Left lung (tissue), 10 donors: ENCODE data around the gene KDM4C. TPM values are rescaled to one million over a fixed set of nuclear protein-coding genes. Genes with fewer than 3 reads are reported as not detected.
"Not testable (repeated sequence)": the region's sequence is repeated elsewhere in the genome, so short reads cannot be mapped to it uniquely, and the experiment has no call there.

Experiments
- ATAC-seq: fragments of 200-7000 bp; cut with Tn5 transposase; one replicate; pipeline ENCODE4 v1.9.1; 2020; ENCODE audit warnings: moderate library complexity
- DNase-seq, 4 donors: peaks; one replicate each; pipeline ENCODE4 v3.0.0-alpha.2; 2013 to 2020
- H3K27ac ChIP-seq, 2 donors: fragments of 200-600 bp; sonication (generic) in 1 of 2; one replicate each; pipeline versions ENCODE4 v1.5.0 to v1.8.0; 2020 to 2021
- H3K27me3 ChIP-seq, 2 donors: fragments of 200-600 bp; sonication (generic) in 1 of 2; one replicate each; pipeline versions ENCODE4 v1.5.0 to v1.8.0; 2020 to 2021
- H3K36me3 ChIP-seq, 2 donors: fragments of 200-600 bp; sonication (generic) in 1 of 2; one replicate each; pipeline versions ENCODE4 v1.5.0 to v1.8.0; 2020 to 2021
- H3K4me1 ChIP-seq, 2 donors: fragments of 200-600 bp; one replicate each; pipeline ENCODE4 v1.8.0; 2021
- H3K4me3 ChIP-seq, 2 donors: fragments of 200-600 bp; sonication (generic) in 1 of 2; one replicate each; pipeline versions ENCODE4 v1.5.0 to v1.8.0; 2020 to 2021; ENCODE audit warnings: mild to moderate bottlenecking in 1 of 2
- H3K9me3 ChIP-seq, 2 donors: fragments of 200-600 bp; sonication (generic) in 1 of 2; one replicate each; pipeline versions ENCODE4 v1.5.0 to v1.8.0; 2020 to 2021
- intact Hi-C, 2 donors: fragments of 100-400 bp; cut with DNase I; formaldehyde crosslinking; loops; one replicate each; pipeline versions ENCODE4 v1.11.2 to v1.14.2; 2022
- polyA plus RNA-seq, 6 donors: library from polyadenylated mRNA; unstranded; fragments of 120-200 nt; gene quantifications; one replicate each; pipeline ENCODE4 v1.2.1, GENCODE V29; 2013; ENCODE audit not compliant: insufficient read length in 6 of 6
- total RNA-seq, 2 donors: library from RNA; stranded (reverse); fragmentation: NEBNext Ultra II Directional; extraction: Animal tissue kit (Norgen Biotek cat#: 25700); gene quantifications; one replicate each; pipeline ENCODE4 v1.2.1, GENCODE V29; 2021
- TF ChIP-seq, protein P1 (sequence below), 2 donors: fragments of 200-600 bp; sonication (generic) in 1 of 2; IDR thresholded peaks; one replicate each; pipeline versions ENCODE4 v1.5.0 to v1.8.0; 2021; ENCODE audit warnings: antibody characterized with exemption in 2 of 2
- donor health status: DM: no; HTN: yes; CAD: no.
- donor health status: DM: no; HTN: no; CAD: no.

The KDM4C gene
- total and polyA plus RNA-seq, 8 donors = 11.7 to 34.8 (median 15.2) TPM

DNA sequence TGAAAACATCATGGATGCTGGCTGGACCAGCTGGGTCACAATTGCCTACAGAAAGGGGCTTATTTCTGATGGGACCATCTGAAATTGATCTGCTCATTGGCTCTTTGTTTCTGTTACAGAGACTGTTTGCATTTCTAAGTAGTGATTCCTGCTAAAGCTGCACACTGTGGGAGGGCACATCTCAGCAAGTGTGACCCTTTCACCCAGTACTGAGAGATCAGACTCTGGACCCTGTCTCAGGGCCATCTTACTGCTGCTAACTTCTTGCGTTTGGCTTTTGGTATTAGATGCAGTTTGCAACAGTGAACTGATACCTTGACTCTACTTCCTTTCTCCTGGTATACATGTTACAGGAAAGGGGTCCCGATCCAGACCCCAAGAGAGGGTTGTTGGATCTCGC, 24.5 kb upstream of the KDM4C start:
- Histone ChIP-seq H3K4me3 (no peak overlapping the region), H3K27me3 (no peaks in the 10 kb centered on the region), H3K36me3 (no peaks in the 10 kb centered on the region), H3K27ac (no peak overlapping the region), H3K4me1 (no peaks in the 10 kb centered on the region), H3K9me3 (no peaks in the 10 kb centered on the region)
- intact Hi-C loops = no loop called here
- ATAC-seq (no peak), DNase-seq (no peak)
- TF ChIP-seq, protein P1, sequence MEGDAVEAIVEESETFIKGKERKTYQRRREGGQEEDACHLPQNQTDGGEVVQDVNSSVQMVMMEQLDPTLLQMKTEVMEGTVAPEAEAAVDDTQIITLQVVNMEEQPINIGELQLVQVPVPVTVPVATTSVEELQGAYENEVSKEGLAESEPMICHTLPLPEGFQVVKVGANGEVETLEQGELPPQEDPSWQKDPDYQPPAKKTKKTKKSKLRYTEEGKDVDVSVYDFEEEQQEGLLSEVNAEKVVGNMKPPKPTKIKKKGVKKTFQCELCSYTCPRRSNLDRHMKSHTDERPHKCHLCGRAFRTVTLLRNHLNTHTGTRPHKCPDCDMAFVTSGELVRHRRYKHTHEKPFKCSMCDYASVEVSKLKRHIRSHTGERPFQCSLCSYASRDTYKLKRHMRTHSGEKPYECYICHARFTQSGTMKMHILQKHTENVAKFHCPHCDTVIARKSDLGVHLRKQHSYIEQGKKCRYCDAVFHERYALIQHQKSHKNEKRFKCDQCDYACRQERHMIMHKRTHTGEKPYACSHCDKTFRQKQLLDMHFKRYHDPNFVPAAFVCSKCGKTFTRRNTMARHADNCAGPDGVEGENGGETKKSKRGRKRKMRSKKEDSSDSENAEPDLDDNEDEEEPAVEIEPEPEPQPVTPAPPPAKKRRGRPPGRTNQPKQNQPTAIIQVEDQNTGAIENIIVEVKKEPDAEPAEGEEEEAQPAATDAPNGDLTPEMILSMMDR (IDR thresholded peaks at IDR 0.05) = no peak

GRCh38 chr9:6733831-6734230, 23.9 kb upstream of the KDM4C start:
- DNase-seq (no peak), ATAC-seq (no peak)
- TF ChIP-seq, protein P1 (IDR thresholded peaks at IDR 0.05) = no peak
- Histone ChIP-seq H3K27me3 (no peaks in the 10 kb centered on the region), H3K4me1 (no peaks in the 10 kb centered on the region), H3K4me3 (no peak overlapping the region), H3K9me3 (no peaks in the 10 kb centered on the region), H3K36me3 (no peaks in the 10 kb centered on the region), H3K27ac (no peak overlapping the region)
- intact Hi-C loops = no loop called here

- intact Hi-C loops = no loop called here
- H3K27me3 ChIP-seq = no peaks in the 10 kb centered on the region
These were observed 22.4 kb upstream of the KDM4C start for GRCh38 chr9:6735422-6735821.

GRCh38 chr9:6739218-6739617, 18.6 kb upstream of the KDM4C start:
- intact Hi-C loops = no loop called here
- Histone ChIP-seq H3K9me3 (no peaks in the 10 kb centered on the region), H3K4me3 (no peak overlapping the region), H3K36me3 (no peaks in the 10 kb centered on the region), H3K27ac (no peak overlapping the region), H3K27me3 (no peaks in the 10 kb centered on the region), H3K4me1 (no peaks in the 10 kb centered on the region)
- ATAC-seq (peak; percentile 33), DNase-seq (no peak)
- TF ChIP-seq, protein P1 (IDR thresholded peaks at IDR 0.05) = peak in 1 of 2 donors; percentile 14

More at GRCh38 chr9:6735422-6735821, 22.4 kb upstream of the KDM4C start:
- Histone ChIP-seq H3K4me1 (no peaks in the 10 kb centered on the region), H3K4me3 (no peak overlapping the region), H3K36me3 (no peaks in the 10 kb centered on the region), H3K9me3 (no peaks in the 10 kb centered on the region), H3K27ac (no peak overlapping the region)
- TF ChIP-seq, protein P1 (IDR thresholded peaks at IDR 0.05) = no peak
- ATAC-seq (no peak), DNase-seq (no peak)

- H3K4me3 ChIP-seq, ATAC-seq, H3K27ac ChIP-seq, H3K27me3 ChIP-seq, H3K4me1 ChIP-seq, DNase-seq, H3K9me3 ChIP-seq, intact Hi-C loops, H3K36me3 ChIP-seq: not testable (repeated sequence)
These were observed 8.9 kb upstream of the KDM4C start for GRCh38 chr9:6748861-6749260.

- H3K4me3 ChIP-seq, H3K27me3 ChIP-seq, ATAC-seq, H3K27ac ChIP-seq, intact Hi-C loops, H3K9me3 ChIP-seq, H3K36me3 ChIP-seq, DNase-seq: not testable (repeated sequence)
- H3K4me1 ChIP-seq = peaks cover 0 to 14% of the 10 kb centered on the region in 2 donors
These were observed 2.9 kb upstream of the KDM4C start for GRCh38 chr9:6754861-6755260.
